Gastrocnemius medialis (tissue), 4 donors: ENCODE measurements around the gene ATP5F1B. TPM values are rescaled to one million over a fixed set of nuclear protein-coding genes. Genes with fewer than 3 reads are reported as not detected.

Experiments
- ATAC-seq, 2 donors: fragments of 150-250 bp; one replicate each; pipeline ENCODE4 v1.9.1; 2016
- DNase-seq, 2 donors: peaks; one replicate each; pipeline ENCODE4 v3.0.0-alpha.2; 2019
- H3K27ac ChIP-seq, 4 donors: fragments of 200-600 bp; sonication (generic); 1 replicate in 1 of 4; 2 replicates in 3 of 4; pipeline ENCODE4 v1.5.1; 2016 to 2018; ENCODE audit warnings: mild to moderate bottlenecking in 2 of 4, moderate library complexity in 1 of 4
- H3K27me3 ChIP-seq, 3 donors: fragments of 200-600 bp; sonication (generic) in 2 of 3; 1 replicate in 1 of 3; 2 replicates in 2 of 3; pipeline versions ENCODE4 v1.5.1 to v1.6.0; 2016 to 2019; ENCODE audit warnings: mild to moderate bottlenecking in 1 of 3, moderate library complexity in 1 of 3
- H3K36me3 ChIP-seq, 2 donors: fragments of 200-600 bp; sonication (generic) in 1 of 2; one replicate each; pipeline ENCODE4 v1.5.1; 2017 to 2018
- H3K4me1 ChIP-seq, 2 donors: fragments of 200-600 bp; sonication (generic) in 1 of 2; one replicate each; pipeline ENCODE4 v1.5.1; 2016 to 2017; ENCODE audit warnings: mild to moderate bottlenecking in 2 of 2
- H3K4me3 ChIP-seq, 4 donors: fragments of 200-600 bp; sonication (generic) in 3 of 4; 1 replicate in 1 of 4; 2 replicates in 3 of 4; pipeline ENCODE4 v1.5.1; 2016 to 2019; ENCODE audit warnings: mild to moderate bottlenecking in 2 of 4
- H3K9me3 ChIP-seq, 3 donors: fragments of 200-600 bp; sonication (generic) in 2 of 3; 1 replicate in 1 of 3; 2 replicates in 2 of 3; pipeline ENCODE4 v1.5.1; 2016 to 2019
- POLR2A ChIP-seq, 2 donors: fragments of 450-650 bp; IDR thresholded peaks; one replicate each; pipeline ENCODE4 v1.6.1; 2017; ENCODE audit warnings: antibody characterized with exemption in 2 of 2, mild to moderate bottlenecking in 2 of 2, moderate library complexity in 2 of 2
- in situ Hi-C, 4 donors: fragments of 200-750 bp; cut with MboI; loops; one replicate each; pipeline versions ENCODE4 v1.15.0 to v1.8.0; 2017; ENCODE audit warnings: low sequenced_read_pairs in 4 of 4
- intact Hi-C: fragments of 100-400 bp; cut with DNase I; formaldehyde crosslinking; loops from one replicate; pipeline ENCODE4 v1.15.1; 2023; ENCODE audit warnings: low total_unique reads
- total RNA-seq, 4 donors: library from RNA; depleted of rRNA; stranded (reverse); fragments of >200 nt; gene quantifications; one replicate each; pipeline versions ENCODE4 v1.1.0 to v1.2.3, GENCODE V29; 2016
- TF ChIP-seq, protein P1 (sequence below), 5 experiments: fragments of 450-650 bp in 3 of 5; fragments of 200-600 bp in 2 of 5; sonication (generic) in 2 of 5; IDR thresholded peaks in 4 of 5; conservative IDR thresholded peaks in 1 of 5; 1 replicate in 4 of 5; 2 replicates in 1 of 5; pipeline ENCODE4 v1.5.1; 2016 to 2019; ENCODE audit warnings: antibody characterized with exemption in 5 of 5, mild to moderate bottlenecking in 3 of 5, moderate library complexity in 3 of 5

ATP5F1B gene
- total RNA-seq, 4 donors from 2014 or later: 779 to 1,310 (median 926) TPM

DNA sequence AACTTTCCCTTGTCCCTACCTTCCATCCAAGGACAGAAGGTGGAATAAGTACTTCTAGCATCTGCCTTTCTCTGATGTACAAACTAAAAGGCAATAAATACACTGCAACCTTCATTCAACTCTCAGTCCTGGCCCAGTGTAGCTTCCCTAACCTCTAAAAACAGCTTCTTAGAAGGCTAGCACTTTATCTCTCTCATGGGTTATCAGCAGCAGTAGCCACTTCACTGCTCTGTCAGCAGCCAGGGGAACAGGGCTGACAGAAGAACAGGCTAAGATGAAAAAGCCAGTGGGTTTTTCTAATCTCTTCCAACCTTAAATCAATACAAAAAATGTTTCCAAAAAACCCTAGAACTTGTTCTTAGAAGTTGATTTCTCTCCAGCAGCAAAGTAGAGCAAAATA lies 28.9 kb downstream of the ATP5F1B start:
- intact Hi-C loops (no loop called here), in situ Hi-C loops (no loop called here)
- peak overlapping the region in 2 of 4 donors; percentile 21 to 37 for H3K27ac ChIP-seq
- no peaks in the 10 kb centered on the region for H3K27me3 ChIP-seq
- peaks cover 10 to 41% of the 10 kb centered on the region in 2 donors for H3K4me1 ChIP-seq
- no peaks in the 10 kb centered on the region for H3K9me3 ChIP-seq
- ATAC-seq (no peak), DNase-seq (no peak)
- no peak overlapping the region for H3K4me3 ChIP-seq
- peaks cover 5 to 60% of the 10 kb centered on the region in 2 donors for H3K36me3 ChIP-seq
- no peak for TF ChIP-seq POLR2A (IDR thresholded peaks at IDR 0.05)
- TF ChIP-seq, protein P1, sequence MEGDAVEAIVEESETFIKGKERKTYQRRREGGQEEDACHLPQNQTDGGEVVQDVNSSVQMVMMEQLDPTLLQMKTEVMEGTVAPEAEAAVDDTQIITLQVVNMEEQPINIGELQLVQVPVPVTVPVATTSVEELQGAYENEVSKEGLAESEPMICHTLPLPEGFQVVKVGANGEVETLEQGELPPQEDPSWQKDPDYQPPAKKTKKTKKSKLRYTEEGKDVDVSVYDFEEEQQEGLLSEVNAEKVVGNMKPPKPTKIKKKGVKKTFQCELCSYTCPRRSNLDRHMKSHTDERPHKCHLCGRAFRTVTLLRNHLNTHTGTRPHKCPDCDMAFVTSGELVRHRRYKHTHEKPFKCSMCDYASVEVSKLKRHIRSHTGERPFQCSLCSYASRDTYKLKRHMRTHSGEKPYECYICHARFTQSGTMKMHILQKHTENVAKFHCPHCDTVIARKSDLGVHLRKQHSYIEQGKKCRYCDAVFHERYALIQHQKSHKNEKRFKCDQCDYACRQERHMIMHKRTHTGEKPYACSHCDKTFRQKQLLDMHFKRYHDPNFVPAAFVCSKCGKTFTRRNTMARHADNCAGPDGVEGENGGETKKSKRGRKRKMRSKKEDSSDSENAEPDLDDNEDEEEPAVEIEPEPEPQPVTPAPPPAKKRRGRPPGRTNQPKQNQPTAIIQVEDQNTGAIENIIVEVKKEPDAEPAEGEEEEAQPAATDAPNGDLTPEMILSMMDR (IDR thresholded peaks at IDR 0.05 in 4 of 5, conservative IDR thresholded peaks at IDR 0.05 in 1 of 5): no peak

DNA sequence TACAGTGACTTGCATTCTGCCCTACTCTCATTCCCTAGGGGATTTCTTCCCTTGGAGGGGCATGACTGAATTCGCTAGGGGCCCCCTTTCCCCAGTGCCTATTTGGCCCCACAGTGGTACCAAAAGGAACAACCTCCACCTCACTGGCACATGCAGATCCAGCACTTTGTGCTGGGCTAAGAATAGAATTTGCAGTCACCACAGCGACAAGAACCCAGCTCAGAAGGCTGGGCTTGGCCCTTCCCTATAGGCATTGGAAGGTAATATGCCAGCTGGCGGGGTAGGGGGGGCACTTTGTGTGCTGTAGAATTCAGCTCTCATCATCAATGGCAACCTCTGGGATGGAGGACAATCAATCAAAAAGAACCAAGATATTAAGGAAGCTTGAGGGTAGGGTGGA lies 29.5 kb downstream of the ATP5F1B start:
- Histone ChIP-seq H3K9me3 (no peaks in the 10 kb centered on the region), H3K4me3 (no peak overlapping the region), H3K27ac (peak overlapping the region in 3 of 4 donors; percentile 21 to 45 (median 37)), H3K27me3 (no peaks in the 10 kb centered on the region), H3K36me3 (peaks cover 5 to 67% of the 10 kb centered on the region in 2 donors), H3K4me1 (peaks cover 10 to 40% of the 10 kb centered on the region in 2 donors)
- ATAC-seq: peak in 1 of 2 donors; percentile 82
- TF ChIP-seq, protein P1 (IDR thresholded peaks at IDR 0.05 in 4 of 5, conservative IDR thresholded peaks at IDR 0.05 in 1 of 5): peak in 1 of 5 experiments; percentile 23
- no peak for TF ChIP-seq POLR2A (IDR thresholded peaks at IDR 0.05)
- intact Hi-C loops (no loop called here), in situ Hi-C loops (no loop called here)
- no peak for DNase-seq

DNA sequence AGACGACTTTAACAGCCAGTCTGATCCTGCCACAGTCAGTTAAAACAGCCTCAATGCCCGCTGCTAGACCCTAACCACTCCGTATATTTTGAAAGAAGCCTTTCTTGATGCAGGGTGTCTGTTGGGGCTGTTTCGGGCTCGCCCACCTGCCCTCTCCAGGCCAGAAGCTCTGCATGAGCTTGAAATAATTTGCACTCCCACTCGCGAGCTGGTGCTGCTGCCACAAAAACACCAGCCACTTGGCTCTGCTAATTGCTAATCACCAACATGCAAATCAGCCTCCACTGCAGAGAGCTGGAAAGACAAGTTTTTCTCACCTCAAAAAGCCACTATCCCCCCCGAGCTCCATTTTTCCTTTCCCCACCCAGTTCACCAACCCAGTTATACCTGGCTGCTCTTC lies 31.2 kb downstream of the ATP5F1B start:
- no peak for DNase-seq
- H3K36me3 ChIP-seq: peaks cover 6 to 83% of the 10 kb centered on the region in 2 donors
- no peak overlapping the region for H3K4me3 ChIP-seq
- no peak overlapping the region for H3K27ac ChIP-seq
- no peaks in the 10 kb centered on the region for H3K27me3 ChIP-seq
- ATAC-seq: no peak
- H3K4me1 ChIP-seq: peaks cover 8 to 29% of the 10 kb centered on the region in 2 donors
- H3K9me3 ChIP-seq: no peaks in the 10 kb centered on the region
- in situ Hi-C loops: no loop called here
- no peak for TF ChIP-seq POLR2A (IDR thresholded peaks at IDR 0.05)
- TF ChIP-seq, protein P1 (IDR thresholded peaks at IDR 0.05 in 4 of 5, conservative IDR thresholded peaks at IDR 0.05 in 1 of 5): no peak
- intact Hi-C loops: no loop called here

DNA sequence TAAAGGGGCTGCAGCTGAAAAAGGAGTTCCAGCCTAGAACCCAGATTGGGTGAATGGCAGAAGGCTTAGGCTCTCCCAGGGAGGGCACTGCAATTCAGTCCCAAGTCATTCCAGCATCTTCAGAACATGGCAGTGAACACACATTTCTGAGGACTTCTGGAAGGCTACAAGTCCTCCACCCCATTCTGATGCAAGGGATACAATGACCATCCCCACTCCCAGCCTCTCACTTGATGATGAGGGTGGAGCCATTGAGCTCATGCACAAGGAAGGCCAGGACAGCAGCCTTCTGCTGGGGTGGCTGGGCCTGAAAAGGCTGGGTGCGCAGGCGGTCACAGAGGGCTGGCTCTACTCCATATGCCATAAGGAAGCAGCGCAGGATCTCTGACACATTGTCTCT lies 41.4 kb downstream of the ATP5F1B start:
- in situ Hi-C loops: no loop called here
- no peaks in the 10 kb centered on the region for H3K9me3 ChIP-seq
- H3K27me3 ChIP-seq: no peaks in the 10 kb centered on the region
- DNase-seq: no peak
- H3K4me1 ChIP-seq: no peaks in the 10 kb centered on the region
- ATAC-seq: no peak
- H3K27ac ChIP-seq: no peak overlapping the region
- intact Hi-C loops: no loop called here
- H3K4me3 ChIP-seq: no peak overlapping the region
- TF ChIP-seq, protein P1 (IDR thresholded peaks at IDR 0.05 in 4 of 5, conservative IDR thresholded peaks at IDR 0.05 in 1 of 5): no peak
- no peak for TF ChIP-seq POLR2A (IDR thresholded peaks at IDR 0.05)
- peaks cover 10 to 100% of the 10 kb centered on the region in 2 donors for H3K36me3 ChIP-seq

DNA sequence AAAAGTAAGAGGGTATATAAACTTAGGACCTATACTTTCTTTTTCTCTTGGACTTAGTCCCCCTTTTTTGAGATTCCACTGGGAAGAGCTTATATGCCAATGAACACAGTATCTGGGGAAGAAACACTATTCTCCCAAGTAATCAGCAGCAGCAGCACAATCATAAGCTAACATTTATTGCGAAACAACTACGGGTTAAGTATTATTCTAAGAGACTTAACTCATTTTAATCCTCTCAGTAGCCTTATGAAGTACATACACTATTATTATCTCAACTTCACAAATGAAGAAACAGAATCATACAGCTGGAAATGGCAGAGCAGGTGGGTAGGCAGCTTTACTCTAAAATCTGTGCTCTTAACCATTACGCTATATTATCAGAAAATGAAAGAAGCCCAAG lies 43.5 kb downstream of the ATP5F1B start:
- intact Hi-C loops: no loop called here
- Histone ChIP-seq H3K36me3 (peaks cover 13 to 98% of the 10 kb centered on the region in 2 donors), H3K27ac (no peak overlapping the region), H3K4me1 (no peaks in the 10 kb centered on the region), H3K27me3 (no peaks in the 10 kb centered on the region), H3K9me3 (no peaks in the 10 kb centered on the region), H3K4me3 (no peak overlapping the region)
- in situ Hi-C loops: no loop called here
- TF ChIP-seq, protein P1 (IDR thresholded peaks at IDR 0.05 in 4 of 5, conservative IDR thresholded peaks at IDR 0.05 in 1 of 5): no peak
- TF ChIP-seq POLR2A (IDR thresholded peaks at IDR 0.05): no peak
- DNase-seq (no peak), ATAC-seq (no peak)
